SKM-1 treated with dmso at 0.1 percent for 144 hours (cell line): ENCODE measurements around the gene HNRNPH3.
A peak's percentile ranks its signal among the peaks of the same experiment; 100 is the strongest.

Experiments
- DNase-seq: peaks from one replicate; lab custom pipeline; 2025; ENCODE audit not compliant: unreplicated experiment; lab: John Stamatoyannopoulos, UW

HNRNPH3 gene

GRCh38 chr10:68330852-68331454 is 911 bp upstream of the HNRNPH3 start:
- no peak for DNase-seq

- peak; percentile 60 for DNase-seq
These were observed 594 bp downstream of the HNRNPH3 start, which contains the start of gene PBLD for GRCh38 chr10:68332259-68333057. PBLD (minus strand) TSS chr10:68332928; CDS start chr10:68306844, 26,084 bp downstream.

GRCh38 chr10:68333058-68333395 is 1.2 kb downstream of the HNRNPH3 start:
- DNase-seq = no peak

GRCh38 chr10:68333440-68334431 is 1.9 kb downstream of the HNRNPH3 start:
- no peak for DNase-seq

- no peak for DNase-seq
These were observed 3.0 kb downstream of the HNRNPH3 start for GRCh38 chr10:68334672-68335467.

GRCh38 chr10:68336754-68337351 is 5.0 kb downstream of the HNRNPH3 start:
- no peak for DNase-seq

GRCh38 chr10:68340358-68341080 is 8.7 kb downstream of the HNRNPH3 start:
- no peak for DNase-seq

- DNase-seq = no peak
These were observed 11.1 kb downstream of the HNRNPH3 start for GRCh38 chr10:68342909-68343516.

GRCh38 chr10:68345621-68346020 is 13.8 kb downstream of the HNRNPH3 start:
- DNase-seq = no peak

- DNase-seq = no peak
These were observed 14.9 kb downstream of the HNRNPH3 start for GRCh38 chr10:68346774-68347173.

- peak; percentile 33 for DNase-seq
These were observed 16.4 kb downstream of the HNRNPH3 start for GRCh38 chr10:68348265-68348741.

GRCh38 chr10:68353537-68353936 is 21.7 kb downstream of the HNRNPH3 start:
- DNase-seq = no peak

- no peak for DNase-seq
These were observed 27.3 kb downstream of the HNRNPH3 start for GRCh38 chr10:68359189-68359588.

GRCh38 chr10:68362590-68362989 is 30.7 kb downstream of the HNRNPH3 start:
- DNase-seq = no peak

- no peak for DNase-seq
These were observed 32.4 kb downstream of the HNRNPH3 start for GRCh38 chr10:68364101-68364886.

DNA sequence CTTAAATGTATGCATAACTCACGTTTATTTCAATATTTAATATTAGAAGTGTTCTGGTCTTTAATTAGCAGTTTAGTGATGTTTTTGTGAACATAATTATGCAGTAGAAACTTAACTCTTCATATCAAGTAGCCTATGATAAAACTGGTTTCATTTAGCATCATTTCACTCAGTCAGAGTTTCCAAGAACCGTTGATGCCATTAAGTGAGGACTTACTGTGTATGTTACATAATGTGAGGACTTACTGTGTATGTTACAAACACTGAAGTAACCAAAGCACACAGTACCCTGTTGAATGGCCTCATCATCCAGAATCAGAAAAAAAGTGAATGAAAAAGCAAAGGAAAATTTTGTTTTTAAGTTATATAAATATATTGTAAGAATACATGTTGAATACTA is 33.7 kb downstream of the HNRNPH3 start:
- DNase-seq = no peak

- no peak for DNase-seq
These were observed 34.7 kb downstream of the HNRNPH3 start for GRCh38 chr10:68366600-68366999.

DNA sequence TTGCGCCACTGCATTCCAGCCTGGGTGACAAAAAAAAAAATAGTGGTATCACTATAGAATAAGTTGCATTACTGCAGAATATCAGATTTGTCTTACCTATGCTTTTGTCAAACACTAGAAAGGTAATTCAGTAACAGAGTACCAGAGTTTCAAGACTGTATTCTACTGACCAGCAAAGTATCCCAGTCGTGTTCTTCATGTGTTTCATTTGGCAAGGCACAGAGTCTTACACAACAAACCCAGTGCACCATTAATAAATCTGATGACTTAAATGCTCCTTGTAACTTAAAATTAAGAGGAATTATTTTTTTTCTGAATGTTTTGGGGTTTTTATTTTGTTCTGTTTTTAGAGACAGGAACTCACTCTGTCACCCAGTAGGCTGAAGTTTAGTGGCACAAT is 35.3 kb downstream of the HNRNPH3 start:
- DNase-seq = no peak
